ENCODE results near the gene UBR1.
"Not testable (repeated sequence)": the region's sequence is repeated elsewhere in the genome, so short reads cannot be mapped to it uniquely, and the experiment has no call there.

The UBR1 gene

GRCh38 chr15:42911058-42911592, 194.7 kb downstream of the UBR1 start:
- DNase-seq (ENCODE audit: low read depth): no peak

DNA sequence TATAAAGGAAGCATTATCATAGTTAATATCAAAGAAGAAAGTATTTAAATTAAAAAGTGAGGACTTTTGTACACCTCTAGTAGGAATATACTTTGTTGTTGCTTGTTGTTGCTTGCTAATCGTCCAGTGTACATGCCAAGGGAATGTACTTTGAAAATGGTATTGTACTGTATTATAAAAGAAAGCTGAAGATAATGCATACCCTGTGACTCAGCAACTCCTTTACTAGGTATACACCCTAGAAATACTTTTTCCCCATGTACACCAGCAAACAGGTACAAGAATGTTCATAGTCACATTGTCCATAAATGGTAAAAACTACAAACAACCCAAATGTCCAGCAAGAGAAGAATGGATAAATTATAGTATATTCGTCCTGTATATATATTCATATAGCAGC, 197.3 kb downstream of the UBR1 start:
- DNase-seq (ENCODE audit: low read depth): no peak

DNA sequence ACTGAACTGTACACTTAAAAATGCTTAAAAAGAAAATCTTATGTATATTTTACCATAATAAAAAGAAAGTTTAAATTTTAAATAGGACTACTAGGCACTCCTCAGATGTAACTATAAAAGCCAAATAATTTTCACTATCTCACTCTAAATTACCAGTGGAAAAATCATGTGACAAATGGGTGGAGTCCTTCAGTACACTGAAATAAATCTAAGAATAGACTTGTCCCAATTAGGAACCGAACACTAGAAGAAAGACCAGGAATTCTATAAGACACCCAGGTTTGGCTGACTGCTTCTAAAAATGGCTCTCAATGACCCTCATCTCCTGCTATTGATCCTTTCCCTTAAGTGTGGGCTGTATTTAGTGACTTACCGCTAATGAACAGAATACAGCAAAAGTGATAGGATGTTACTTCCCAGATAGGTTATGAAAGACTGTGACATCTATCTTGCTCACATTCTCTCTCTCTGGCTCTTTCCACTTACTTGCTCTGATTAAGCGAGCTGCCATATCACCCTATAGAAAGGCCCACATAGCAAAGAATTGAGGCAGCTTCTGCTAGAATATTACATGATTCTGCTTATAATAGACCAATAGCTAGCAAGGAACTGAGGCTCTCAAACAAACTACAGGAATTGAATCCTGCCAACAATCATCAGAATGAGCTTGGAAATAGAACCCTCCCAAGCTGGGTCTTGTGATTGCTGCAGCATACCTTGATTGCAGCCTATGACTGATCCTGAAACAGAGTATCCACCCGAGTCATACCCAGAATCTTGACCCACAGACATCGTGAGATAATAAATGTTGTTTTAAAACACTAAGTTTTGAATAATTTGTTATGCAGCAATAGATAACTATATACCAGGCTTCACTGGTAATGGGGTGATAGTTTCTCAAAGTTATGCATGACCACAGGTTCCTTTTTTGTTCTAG, 202.2 kb downstream of the UBR1 start:
- DNase-seq (ENCODE audit: low read depth): no peak

- DNase-seq (ENCODE audit: low read depth): not testable (repeated sequence)
Measured at GRCh38 chr15:42893911-42894310, 211.9 kb downstream of the UBR1 start.
